ENCODE measurements around the gene LTK.
A peak's percentile ranks its signal among the peaks of the same experiment; 100 is the strongest.

LTK gene

DNA sequence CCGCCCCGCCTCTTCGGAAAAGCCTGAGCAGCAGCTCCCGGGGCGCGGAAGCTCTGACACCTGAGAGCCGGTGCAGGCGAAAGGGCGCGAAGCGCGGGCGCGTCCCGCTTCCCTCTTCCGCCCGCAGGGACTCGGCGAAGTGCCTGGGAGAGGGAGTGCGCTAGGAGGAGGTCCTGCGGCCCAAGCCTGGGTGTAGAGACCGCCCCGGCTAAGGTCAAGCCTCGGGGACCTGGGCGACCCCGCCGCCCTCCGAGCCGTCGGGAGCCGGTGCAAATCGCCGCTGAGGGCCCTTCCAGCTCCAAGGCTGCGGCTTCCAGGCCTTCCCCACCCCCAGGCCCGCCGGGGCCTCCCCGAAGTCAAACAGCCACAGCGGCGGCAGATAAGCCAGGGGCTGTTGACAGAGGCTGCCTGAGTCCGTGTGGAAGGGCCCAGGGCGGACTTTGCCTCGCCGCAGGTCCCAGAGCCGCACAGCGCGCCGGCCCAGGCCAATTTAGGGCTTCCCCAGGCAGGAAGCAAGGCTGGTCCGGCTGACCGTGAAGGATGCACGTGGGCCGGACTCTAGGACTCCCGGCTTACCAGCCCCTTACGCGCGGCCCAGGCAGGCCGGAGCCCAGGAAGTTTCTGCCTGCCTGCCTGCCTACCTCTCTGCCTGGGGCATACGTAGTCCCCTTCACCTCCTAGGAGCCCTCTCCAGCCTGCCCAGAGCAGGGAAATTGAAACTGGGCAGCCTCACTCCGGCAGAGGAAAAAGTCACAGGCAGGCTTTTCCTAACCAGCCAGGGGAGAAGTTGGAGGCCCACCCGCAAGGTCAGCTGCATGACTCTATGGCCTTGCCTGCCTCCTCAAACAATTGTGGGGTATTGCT is 17.7 kb downstream of the LTK start:
- H3K9me3 ChIP-seq (ENCODE audit: insufficient read depth, low read length) = no peaks in the 10 kb centered on the region
- no peak for TF ChIP-seq SUZ12 (IDR thresholded peaks at IDR 0.05; ENCODE audit: extremely low read depth, insufficient read depth, insufficient read length)
- TF ChIP-seq YY1 (IDR thresholded peaks at IDR 0.05; ENCODE audit: insufficient read depth, insufficient read length) = no peak
- no peak for TF ChIP-seq ZNF274 (IDR thresholded peaks at IDR 0.05; ENCODE audit: low read depth, low read length)
- peak overlapping the region; percentile 32 for H3K4me3 ChIP-seq (ENCODE audit: insufficient read length, low read depth)
- no peaks in the 10 kb centered on the region for H3K36me3 ChIP-seq (ENCODE audit: insufficient read depth, insufficient read length, low read length)
- peak overlapping the region; percentile 74 for H3K9ac ChIP-seq (ENCODE audit: insufficient read length, low read depth)
- H3K4me1 ChIP-seq (ENCODE audit: insufficient read depth, insufficient read length) = peaks cover 7% of the 10 kb centered on the region
- peaks cover 94% of the 10 kb centered on the region for H3K27me3 ChIP-seq (ENCODE audit: insufficient read depth, insufficient read length)
- no peak for DNase-seq (ENCODE audit: low read depth, low spot score)

DNA sequence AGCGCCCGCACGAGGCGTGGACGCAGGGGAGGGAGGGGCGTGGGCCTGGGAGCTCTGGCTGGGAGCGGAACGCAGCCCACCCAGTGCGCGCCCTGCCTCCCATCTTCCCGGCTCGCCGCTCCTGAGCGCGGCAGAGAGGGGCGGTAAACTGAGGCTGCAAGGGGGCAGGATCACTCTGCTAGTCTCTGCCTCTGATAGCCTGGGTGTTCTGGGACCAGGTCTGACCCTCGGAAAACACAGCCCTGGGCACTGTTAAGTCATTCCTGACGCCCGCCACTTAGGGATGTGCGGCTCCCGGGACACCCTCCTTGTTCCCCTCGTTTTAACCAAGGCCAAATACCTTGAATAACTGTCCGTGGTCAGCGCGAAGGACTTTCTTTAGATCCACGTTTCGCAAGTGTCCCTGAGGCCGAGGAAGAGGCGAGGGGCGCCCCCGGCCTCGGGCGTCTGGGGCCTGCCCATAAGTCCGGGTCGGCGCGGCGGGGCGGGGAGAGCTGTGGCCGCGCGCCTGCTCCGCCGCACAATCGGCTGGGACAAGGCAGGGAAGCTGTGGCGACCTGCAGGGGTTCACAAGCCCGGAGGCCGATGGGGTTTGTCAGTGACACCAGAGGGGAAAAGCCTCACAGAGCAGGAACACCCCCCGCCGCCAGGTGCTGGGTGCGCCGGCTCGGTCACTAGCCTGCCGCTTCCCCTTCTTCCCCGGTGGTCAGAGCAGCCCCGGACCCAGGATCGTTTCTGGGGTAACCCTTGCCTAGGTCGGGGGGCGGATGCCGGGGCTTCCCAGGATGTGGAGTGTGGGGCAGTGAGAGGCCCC is 18.5 kb downstream of the LTK start:
- H3K36me3 ChIP-seq (ENCODE audit: insufficient read depth, insufficient read length, low read length) = no peaks in the 10 kb centered on the region
- peak overlapping the region; percentile 74 for H3K9ac ChIP-seq (ENCODE audit: insufficient read length, low read depth)
- H3K9me3 ChIP-seq (ENCODE audit: insufficient read depth, low read length) = no peaks in the 10 kb centered on the region
- peaks cover 7% of the 10 kb centered on the region for H3K4me1 ChIP-seq (ENCODE audit: insufficient read depth, insufficient read length)
- H3K27me3 ChIP-seq (ENCODE audit: insufficient read depth, insufficient read length) = peaks cover 86% of the 10 kb centered on the region
- TF ChIP-seq ZNF274 (IDR thresholded peaks at IDR 0.05; ENCODE audit: low read depth, low read length) (no peak), SUZ12 (IDR thresholded peaks at IDR 0.05; ENCODE audit: extremely low read depth, insufficient read depth, insufficient read length) (no peak), YY1 (IDR thresholded peaks at IDR 0.05; ENCODE audit: insufficient read depth, insufficient read length) (no peak)
- H3K4me3 ChIP-seq (ENCODE audit: insufficient read length, low read depth) = peak overlapping the region; percentile 32
- DNase-seq (ENCODE audit: low read depth, low spot score) = no peak

GRCh38 chr15:41494190-41494921 is 19.3 kb downstream of the LTK start:
- no peak for TF ChIP-seq ZNF274 (IDR thresholded peaks at IDR 0.05; ENCODE audit: low read depth, low read length)
- TF ChIP-seq YY1 (IDR thresholded peaks at IDR 0.05; ENCODE audit: insufficient read depth, insufficient read length) = no peak
- no peak for TF ChIP-seq SUZ12 (IDR thresholded peaks at IDR 0.05; ENCODE audit: extremely low read depth, insufficient read depth, insufficient read length)
- Histone ChIP-seq H3K9me3 (ENCODE audit: insufficient read depth, low read length) (no peaks in the 10 kb centered on the region), H3K4me1 (ENCODE audit: insufficient read depth, insufficient read length) (peaks cover 7% of the 10 kb centered on the region), H3K36me3 (ENCODE audit: insufficient read depth, insufficient read length, low read length) (no peaks in the 10 kb centered on the region), H3K27me3 (ENCODE audit: insufficient read depth, insufficient read length) (peaks cover 78% of the 10 kb centered on the region), H3K9ac (ENCODE audit: insufficient read length, low read depth) (peak overlapping the region; percentile 70), H3K4me3 (ENCODE audit: insufficient read length, low read depth) (peak overlapping the region; percentile 42)
- DNase-seq (ENCODE audit: low read depth, low spot score) = no peak

- no peaks in the 10 kb centered on the region for H3K36me3 ChIP-seq (ENCODE audit: insufficient read depth, insufficient read length, low read length)
- no peak for DNase-seq (ENCODE audit: low read depth, low spot score)
- H3K27me3 ChIP-seq (ENCODE audit: insufficient read depth, insufficient read length) = peaks cover 73% of the 10 kb centered on the region
- H3K9ac ChIP-seq (ENCODE audit: insufficient read length, low read depth) = peak overlapping the region; percentile 56
- peaks cover 7% of the 10 kb centered on the region for H3K4me1 ChIP-seq (ENCODE audit: insufficient read depth, insufficient read length)
- TF ChIP-seq YY1 (IDR thresholded peaks at IDR 0.05; ENCODE audit: insufficient read depth, insufficient read length) (no peak), SUZ12 (IDR thresholded peaks at IDR 0.05; ENCODE audit: extremely low read depth, insufficient read depth, insufficient read length) (no peak), ZNF274 (IDR thresholded peaks at IDR 0.05; ENCODE audit: low read depth, low read length) (no peak)
- no peaks in the 10 kb centered on the region for H3K9me3 ChIP-seq (ENCODE audit: insufficient read depth, low read length)
- H3K4me3 ChIP-seq (ENCODE audit: insufficient read length, low read depth) = peak overlapping the region; percentile 42
Observed at GRCh38 chr15:41493902-41494189, 19.8 kb downstream of the LTK start.

GRCh38 chr15:41493205-41493901 is 20.3 kb downstream of the LTK start, which contains the start of gene ITPKA:
Gene ITPKA (plus strand): TSS chr15:41493874. CDS start chr15:41493928, 54 bp downstream.
- Histone ChIP-seq H3K4me1 (ENCODE audit: insufficient read depth, insufficient read length) (peaks cover 7% of the 10 kb centered on the region), H3K4me3 (ENCODE audit: insufficient read length, low read depth) (peak within 1 kb of the TSS; percentile 42), H3K36me3 (ENCODE audit: insufficient read depth, insufficient read length, low read length) (no peaks in the 10 kb centered on the region), H3K9me3 (ENCODE audit: insufficient read depth, low read length) (no peaks in the 10 kb centered on the region), H3K9ac (ENCODE audit: insufficient read length, low read depth) (peak within 1 kb of the TSS; percentile 80), H3K27me3 (ENCODE audit: insufficient read depth, insufficient read length) (peaks cover 68% of the 10 kb centered on the region)
- no peak for DNase-seq (ENCODE audit: low read depth, low spot score)
- TF ChIP-seq ZNF274 (IDR thresholded peaks at IDR 0.05; ENCODE audit: low read depth, low read length) (no peak), YY1 (IDR thresholded peaks at IDR 0.05; ENCODE audit: insufficient read depth, insufficient read length) (no peak), SUZ12 (IDR thresholded peaks at IDR 0.05; ENCODE audit: extremely low read depth, insufficient read depth, insufficient read length) (no peak)

DNA sequence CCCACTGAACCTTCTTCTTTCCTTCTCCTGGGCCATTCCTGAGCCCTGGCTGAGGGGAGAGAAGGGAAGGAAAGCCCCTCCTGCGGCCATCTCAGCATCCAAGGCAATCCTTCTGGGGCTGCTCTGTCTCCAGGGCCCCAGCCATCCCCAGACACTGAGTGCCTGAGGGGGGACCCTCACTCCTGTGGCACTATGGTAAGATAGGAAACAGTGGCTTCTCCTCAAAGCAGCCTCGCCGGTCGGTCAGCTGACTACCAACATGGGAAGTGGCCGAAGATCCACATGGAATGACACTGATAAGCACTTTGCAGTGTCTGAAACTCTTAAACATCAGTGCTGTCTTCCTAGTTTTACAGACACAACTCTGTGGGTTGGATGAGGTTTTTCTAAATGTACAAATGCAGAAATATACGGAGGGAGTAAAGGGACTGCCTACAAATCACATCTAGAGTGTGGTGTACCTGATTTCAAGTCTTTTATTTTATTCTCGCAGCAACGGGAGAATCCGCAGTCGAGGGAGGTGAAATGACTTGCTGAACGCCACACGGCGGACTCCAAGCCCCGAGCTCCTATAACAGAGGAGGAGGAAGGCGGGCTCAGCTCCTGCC is 20.9 kb downstream of the LTK start:
- Histone ChIP-seq H3K4me1 (ENCODE audit: insufficient read depth, insufficient read length) (peaks cover 7% of the 10 kb centered on the region), H3K36me3 (ENCODE audit: insufficient read depth, insufficient read length, low read length) (no peaks in the 10 kb centered on the region), H3K27me3 (ENCODE audit: insufficient read depth, insufficient read length) (peaks cover 62% of the 10 kb centered on the region), H3K4me3 (ENCODE audit: insufficient read length, low read depth) (peak overlapping the region; percentile 42), H3K9ac (ENCODE audit: insufficient read length, low read depth) (peak overlapping the region; percentile 80), H3K9me3 (ENCODE audit: insufficient read depth, low read length) (no peaks in the 10 kb centered on the region)
- no peak for TF ChIP-seq SUZ12 (IDR thresholded peaks at IDR 0.05; ENCODE audit: extremely low read depth, insufficient read depth, insufficient read length)
- no peak for TF ChIP-seq YY1 (IDR thresholded peaks at IDR 0.05; ENCODE audit: insufficient read depth, insufficient read length)
- no peak for TF ChIP-seq ZNF274 (IDR thresholded peaks at IDR 0.05; ENCODE audit: low read depth, low read length)
- DNase-seq (ENCODE audit: low read depth, low spot score) = no peak
